Pancreas (tissue), 10 donors: ENCODE measurements around the gene TRIM13. TPM values are rescaled to one million over a fixed set of nuclear protein-coding genes. Genes with fewer than 3 reads are reported as not detected.

ENCODE experiments used
- ATAC-seq, 4 donors: fragments of 200-7000 bp; cut with Tn5 transposase; one replicate each; pipeline versions ENCODE4 v1.8.0 to v1.9.1; 2020; ENCODE audit warnings: mild to moderate bottlenecking in 4 of 4, moderate library complexity in 4 of 4
- DNase-seq, 6 donors: peaks; one replicate each; pipeline ENCODE4 v3.0.0-alpha.2; 2020
- FAIRE-seq: peaks from 2 replicates; lab custom pipeline; 2012; peaks lifted over from hg19 to GRCh38; lab: Jason Lieb, UNC
- H3K27ac ChIP-seq, 4 donors: fragments of 200-600 bp; sonication (generic); 1 replicate in 3 of 4; 2 replicates in 1 of 4; pipeline versions ENCODE4 v1.5.0 to v1.8.0; 2020
- H3K27me3 ChIP-seq, 4 donors: fragments of 200-600 bp; one replicate each; pipeline ENCODE4 v1.8.0; 2021
- H3K36me3 ChIP-seq, 3 donors: fragments of 200-600 bp; sonication (generic) in 1 of 3; one replicate each; pipeline versions ENCODE4 v1.5.0 to v1.8.0; 2020 to 2021
- H3K4me1 ChIP-seq, 3 donors: fragments of 200-600 bp; one replicate each; pipeline ENCODE4 v1.8.0; 2021
- H3K4me3 ChIP-seq, 4 donors: fragments of 200-600 bp; sonication (generic) in 2 of 4; one replicate each; pipeline versions ENCODE4 v1.5.0 to v1.8.0; 2020 to 2021
- H3K9me3 ChIP-seq, 4 donors: fragments of 200-600 bp; one replicate each; pipeline ENCODE4 v1.8.0; 2021
- WGBS, 2 donors: extraction: QIAGEN DNeasy Blood & Tissue Kit; methylation state at CpG; one replicate each; pipeline ENCODE4 v1.1.7; 2013; 5-methylcytosine and 5-hydroxymethylcytosine counted together
- intact Hi-C, 3 donors: fragments of 100-400 bp; cut with DNase I; formaldehyde crosslinking; loops; one replicate each; pipeline versions ENCODE4 v1.11.1 to v1.14.2; 2022
- polyA plus RNA-seq, 2 donors: library from polyadenylated mRNA; stranded (reverse); fragments of 200-250 nt; gene quantifications; one replicate each; pipeline ENCODE4 v1.2.3, GENCODE V29; 2013
- total RNA-seq, 6 donors: library from RNA; stranded (reverse); fragmentation: NEBNext Ultra II Directional in 4 of 6; extraction: Animal tissue kit (Norgen Biotek cat#: 25700) in 4 of 6; gene quantifications; one replicate each; pipeline versions ENCODE4 v1.2.1 to v1.2.4, GENCODE V29; 2021 to 2023
- TF ChIP-seq, protein P1 (sequence below), 4 donors: fragments of 200-600 bp; sonication (generic) in 3 of 4; IDR thresholded peaks; one replicate each; pipeline versions ENCODE4 v1.5.0 to v1.8.0; 2021; ENCODE audit warnings: antibody characterized with exemption in 4 of 4
- donor health status: healthy with polysubstance abuse.
- donor health status: DM: no; HTN: no; CAD: no; lungs with moderate emphysema.
- donor health status: DM: no; HTN: no; CAD: no.
- donor health status: control.
- donor health status: control.
- donor health status: Bipolar disorder and iron deficiency.
- donor health status: DM: yes; HTN: yes; CAD: no.
- donor health status: DM: no; HTN: no; CAD: no.
- donor health status: DM: no; HTN: no; CAD: no.
- donor health status: DM: yes; HTN: yes; CAD: no.

TRIM13 gene
- total and polyA plus RNA-seq, 8 donors, result 7.2 to 19.7 (median 8.9) TPM

DNA sequence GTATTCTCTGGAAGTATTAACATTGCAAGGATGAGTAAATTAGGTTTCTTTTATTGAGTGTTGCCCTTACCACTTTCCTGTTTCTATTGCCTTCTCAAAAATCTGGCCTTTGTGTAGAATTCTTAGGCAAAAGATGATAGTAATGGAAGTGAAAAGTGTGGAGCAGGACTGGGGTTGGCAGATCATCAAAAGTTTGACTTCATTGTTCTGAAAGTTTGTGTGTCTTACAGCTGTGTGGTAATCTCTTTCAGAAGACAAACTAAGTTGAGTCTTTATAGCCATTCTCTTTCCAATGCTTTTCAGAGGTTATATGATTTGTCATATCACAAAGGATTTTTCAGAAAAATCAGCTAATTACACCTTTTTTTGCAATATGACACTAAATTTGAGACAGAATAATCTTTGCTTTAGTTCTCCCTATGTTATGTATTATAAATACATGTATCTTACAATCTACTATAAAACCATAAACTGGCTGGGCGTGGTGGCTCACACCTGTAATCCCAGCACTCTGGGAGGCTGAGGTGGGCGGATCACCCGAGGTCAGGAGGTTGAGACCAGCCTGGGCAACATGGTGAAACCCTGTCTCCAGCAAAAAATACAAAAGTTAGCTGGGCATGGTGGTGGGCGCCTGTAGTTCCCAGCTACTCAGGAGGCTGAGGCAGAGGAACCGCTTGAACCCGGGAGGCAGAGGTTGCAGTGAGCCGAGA lies 9.7 kb downstream of the TRIM13 start:
- no peak for DNase-seq
- WGBS, 2 donors, result 97 to 99% methylated on average over 7 of the region's 7 CpGs
- TF ChIP-seq, protein P1, sequence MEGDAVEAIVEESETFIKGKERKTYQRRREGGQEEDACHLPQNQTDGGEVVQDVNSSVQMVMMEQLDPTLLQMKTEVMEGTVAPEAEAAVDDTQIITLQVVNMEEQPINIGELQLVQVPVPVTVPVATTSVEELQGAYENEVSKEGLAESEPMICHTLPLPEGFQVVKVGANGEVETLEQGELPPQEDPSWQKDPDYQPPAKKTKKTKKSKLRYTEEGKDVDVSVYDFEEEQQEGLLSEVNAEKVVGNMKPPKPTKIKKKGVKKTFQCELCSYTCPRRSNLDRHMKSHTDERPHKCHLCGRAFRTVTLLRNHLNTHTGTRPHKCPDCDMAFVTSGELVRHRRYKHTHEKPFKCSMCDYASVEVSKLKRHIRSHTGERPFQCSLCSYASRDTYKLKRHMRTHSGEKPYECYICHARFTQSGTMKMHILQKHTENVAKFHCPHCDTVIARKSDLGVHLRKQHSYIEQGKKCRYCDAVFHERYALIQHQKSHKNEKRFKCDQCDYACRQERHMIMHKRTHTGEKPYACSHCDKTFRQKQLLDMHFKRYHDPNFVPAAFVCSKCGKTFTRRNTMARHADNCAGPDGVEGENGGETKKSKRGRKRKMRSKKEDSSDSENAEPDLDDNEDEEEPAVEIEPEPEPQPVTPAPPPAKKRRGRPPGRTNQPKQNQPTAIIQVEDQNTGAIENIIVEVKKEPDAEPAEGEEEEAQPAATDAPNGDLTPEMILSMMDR (IDR thresholded peaks at IDR 0.05), result no peak
- ATAC-seq, result no peak
- Histone ChIP-seq H3K4me1 (peaks cover 0 to 5% (median under 1%) of the 10 kb centered on the region in 3 donors), H3K9me3 (no peaks in the 10 kb centered on the region), H3K27me3 (no peaks in the 10 kb centered on the region), H3K36me3 (no peaks in the 10 kb centered on the region), H3K27ac (no peak overlapping the region), H3K4me3 (no peak overlapping the region)
- intact Hi-C loops, result no loop called here
- FAIRE-seq, result no peak

DNA sequence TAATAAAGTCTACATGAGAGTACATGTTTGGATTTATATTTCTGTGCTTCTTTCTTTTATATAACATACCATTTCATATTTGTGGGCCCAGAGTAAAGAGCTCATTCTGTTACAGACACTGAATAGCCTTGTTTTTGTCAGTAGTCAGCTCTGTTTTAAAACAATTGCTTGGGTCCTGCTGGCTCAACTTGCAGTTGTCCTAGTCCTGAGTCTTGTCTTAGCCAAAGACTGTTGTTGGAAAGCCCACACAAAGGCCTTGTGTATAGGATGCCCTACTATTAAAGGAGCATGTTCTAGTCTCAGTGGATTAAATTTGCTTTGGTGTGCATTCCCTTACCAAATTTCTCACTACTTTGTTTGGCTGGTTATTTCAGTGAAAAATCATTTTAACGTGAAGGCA lies 14.6 kb downstream of the TRIM13 start:
- H3K4me3 ChIP-seq, result no peak overlapping the region
- intact Hi-C loops, result no loop called here
- 79 to 92% methylated on average over 1 of the region's 1 CpG for WGBS, 2 donors
- FAIRE-seq (no peak), DNase-seq (no peak), ATAC-seq (no peak)
- no peaks in the 10 kb centered on the region for H3K27me3 ChIP-seq
- no peaks in the 10 kb centered on the region for H3K36me3 ChIP-seq
- no peak overlapping the region for H3K27ac ChIP-seq
- H3K9me3 ChIP-seq, result no peaks in the 10 kb centered on the region
- no peaks in the 10 kb centered on the region for H3K4me1 ChIP-seq
- TF ChIP-seq, protein P1 (IDR thresholded peaks at IDR 0.05), result no peak

DNA sequence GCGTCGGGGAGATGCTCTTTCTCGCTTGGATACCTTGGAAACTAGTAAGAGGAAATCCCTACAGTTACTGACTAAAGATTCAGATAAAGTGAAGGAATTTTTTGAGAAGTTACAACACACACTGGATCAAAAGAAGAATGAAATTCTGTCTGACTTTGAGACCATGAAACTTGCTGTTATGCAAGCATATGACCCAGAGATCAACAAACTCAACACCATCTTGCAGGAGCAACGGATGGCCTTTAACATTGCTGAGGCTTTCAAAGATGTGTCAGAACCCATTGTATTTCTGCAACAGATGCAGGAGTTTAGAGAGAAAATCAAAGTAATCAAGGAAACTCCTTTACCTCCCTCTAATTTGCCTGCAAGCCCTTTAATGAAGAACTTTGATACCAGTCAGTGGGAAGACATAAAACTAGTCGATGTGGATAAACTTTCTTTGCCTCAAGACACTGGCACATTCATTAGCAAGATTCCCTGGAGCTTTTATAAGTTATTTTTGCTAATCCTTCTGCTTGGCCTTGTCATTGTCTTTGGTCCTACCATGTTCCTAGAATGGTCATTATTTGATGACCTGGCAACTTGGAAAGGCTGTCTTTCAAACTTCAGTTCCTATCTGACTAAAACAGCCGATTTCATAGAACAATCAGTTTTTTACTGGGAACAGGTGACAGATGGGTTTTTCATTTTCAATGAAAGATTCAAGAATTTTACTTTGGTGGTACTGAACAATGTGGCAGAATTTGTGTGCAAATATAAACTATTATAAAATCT lies 15.7 kb downstream of the TRIM13 start:
- H3K4me3 ChIP-seq, result no peak overlapping the region
- H3K27ac ChIP-seq, result no peak overlapping the region
- DNase-seq (no peak), FAIRE-seq (no peak), ATAC-seq (no peak)
- TF ChIP-seq, protein P1 (IDR thresholded peaks at IDR 0.05), result no peak
- H3K27me3 ChIP-seq, result no peaks in the 10 kb centered on the region
- H3K9me3 ChIP-seq, result no peaks in the 10 kb centered on the region
- H3K36me3 ChIP-seq, result no peaks in the 10 kb centered on the region
- intact Hi-C loops, result no loop called here
- peaks cover 0 to 7% (median under 1%) of the 10 kb centered on the region in 3 donors for H3K4me1 ChIP-seq
- 87 to 88% methylated on average over 6 of the region's 6 CpGs for whole genome bisulfite sequencing, 2 donors

DNA sequence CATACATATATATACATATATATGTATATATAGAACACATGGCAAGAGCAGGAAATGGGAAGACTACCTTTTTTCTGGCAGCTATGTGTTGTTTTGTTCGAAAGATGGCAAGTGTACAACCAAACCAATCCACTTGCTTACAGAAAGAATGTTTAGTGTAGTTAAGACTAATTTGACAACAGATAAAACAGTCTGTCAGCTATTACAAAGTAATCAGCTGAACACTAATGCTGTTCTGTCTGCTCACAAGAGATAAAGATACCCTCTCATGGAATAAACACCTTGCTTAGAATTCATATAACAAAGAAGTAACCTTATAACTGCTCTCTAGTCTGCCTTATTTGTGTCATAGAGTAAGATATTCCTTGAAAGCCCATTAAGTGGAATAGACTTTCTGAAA lies 17.5 kb downstream of the TRIM13 start:
- H3K36me3 ChIP-seq, result peaks cover 0 to 7% (median 0%) of the 10 kb centered on the region in 3 donors
- DNase-seq, result no peak
- no peak overlapping the region for H3K27ac ChIP-seq
- H3K27me3 ChIP-seq, result no peaks in the 10 kb centered on the region
- FAIRE-seq, result no peak
- TF ChIP-seq, protein P1 (IDR thresholded peaks at IDR 0.05), result no peak
- intact Hi-C loops, result no loop called here
- ATAC-seq, result no peak
- WGBS, 2 donors, result 83 to 100% methylated on average over 1 of the region's 1 CpG
- no peaks in the 10 kb centered on the region for H3K9me3 ChIP-seq
- H3K4me3 ChIP-seq, result no peak overlapping the region
- peaks cover 0 to 14% (median 6%) of the 10 kb centered on the region in 3 donors for H3K4me1 ChIP-seq
